Measurements from ENCODE around the gene POLR2I.
A peak's percentile ranks its signal among the peaks of the same experiment; 100 is the strongest.

GRCh38 chr19:36113894-36114720 is 568 bp downstream of the POLR2I start:
- TF ChIP-seq NBN (conservative IDR thresholded peaks at IDR 0.05) (no peak), CTCF (CRISPR knock-in tag; IDR thresholded peaks at IDR 0.05) (peak; percentile 23), HNRNPK (IDR thresholded peaks at IDR 0.05; ENCODE audit: low read depth, low read length, poor library complexity, severe bottlenecking) (no peak), ZNF354B (CRISPR knock-in tag; IDR thresholded peaks at IDR 0.05) (no peak), ZNF256 (CRISPR knock-in tag; conservative IDR thresholded peaks at IDR 0.05) (no peak), REST (IDR thresholded peaks at IDR 0.05; ENCODE audit: borderline replicate concordance in 1 of 2, low read depth in 1 of 2, low read length in 2 of 2) (no peak), EZH2 (conservative IDR thresholded peaks at IDR 0.05; ENCODE audit: low read depth, low read length) (no peak)
